ENCODE results near the gene ZBTB7C.

ZBTB7C gene

GRCh38 chr18:48045744-48046143, 363.4 kb downstream of the ZBTB7C start:
- no peak overlapping the region for H3K9ac ChIP-seq (ENCODE audit: low read depth, low read length)
- H3K36me3 ChIP-seq (ENCODE audit: insufficient read depth, low read depth, low read length) = no peaks in the 10 kb centered on the region
- H3K27ac ChIP-seq (ENCODE audit: low read length) = no peak overlapping the region
- H3K4me3 ChIP-seq (ENCODE audit: low read length) = no peak overlapping the region
- no peaks in the 10 kb centered on the region; the same call in 1 of the 2 replicates for H3K9me3 ChIP-seq (ENCODE audit: insufficient read depth, low read depth, low read length)
- no peaks in the 10 kb centered on the region for H3K4me1 ChIP-seq (ENCODE audit: insufficient read depth, low read length)
- H3K27me3 ChIP-seq (ENCODE audit: insufficient read depth, low read length) = no peaks in the 10 kb centered on the region

- no peaks in the 10 kb centered on the region for H3K4me1 ChIP-seq (ENCODE audit: insufficient read depth, low read length)
- no peaks in the 10 kb centered on the region for H3K27me3 ChIP-seq (ENCODE audit: insufficient read depth, low read length)
- no peak overlapping the region for H3K9ac ChIP-seq (ENCODE audit: low read depth, low read length)
- H3K36me3 ChIP-seq (ENCODE audit: insufficient read depth, low read depth, low read length) = no peaks in the 10 kb centered on the region
- no peak overlapping the region for H3K4me3 ChIP-seq (ENCODE audit: low read length)
- H3K9me3 ChIP-seq (ENCODE audit: insufficient read depth, low read depth, low read length) = no peaks in the 10 kb centered on the region; the same call in 1 of the 2 replicates
- H3K27ac ChIP-seq (ENCODE audit: low read length) = no peak overlapping the region
These were observed 364.2 kb downstream of the ZBTB7C start for GRCh38 chr18:48044944-48045343.

- no peaks in the 10 kb centered on the region for H3K4me1 ChIP-seq (ENCODE audit: insufficient read depth, low read length)
- no peak overlapping the region for H3K4me3 ChIP-seq (ENCODE audit: low read length)
- H3K36me3 ChIP-seq (ENCODE audit: insufficient read depth, low read depth, low read length) = no peaks in the 10 kb centered on the region
- no peaks in the 10 kb centered on the region for H3K27me3 ChIP-seq (ENCODE audit: insufficient read depth, low read length)
- H3K9me3 ChIP-seq (ENCODE audit: insufficient read depth, low read depth, low read length) = no peaks in the 10 kb centered on the region; the same call in 1 of the 2 replicates
- H3K9ac ChIP-seq (ENCODE audit: low read depth, low read length) = no peak overlapping the region
- H3K27ac ChIP-seq (ENCODE audit: low read length) = no peak overlapping the region
These were observed 366.0 kb downstream of the ZBTB7C start for GRCh38 chr18:48043166-48043565.

- H3K27ac ChIP-seq (ENCODE audit: low read length) = no peak overlapping the region
- H3K9me3 ChIP-seq (ENCODE audit: insufficient read depth, low read depth, low read length) = no peaks in the 10 kb centered on the region; the same call in 1 of the 2 replicates
- H3K4me1 ChIP-seq (ENCODE audit: insufficient read depth, low read length) = no peaks in the 10 kb centered on the region
- no peaks in the 10 kb centered on the region for H3K36me3 ChIP-seq (ENCODE audit: insufficient read depth, low read depth, low read length)
- no peak overlapping the region for H3K9ac ChIP-seq (ENCODE audit: low read depth, low read length)
- no peak overlapping the region for H3K4me3 ChIP-seq (ENCODE audit: low read length)
- H3K27me3 ChIP-seq (ENCODE audit: insufficient read depth, low read length) = no peaks in the 10 kb centered on the region
These were observed 366.8 kb downstream of the ZBTB7C start for GRCh38 chr18:48042431-48042830.

DNA sequence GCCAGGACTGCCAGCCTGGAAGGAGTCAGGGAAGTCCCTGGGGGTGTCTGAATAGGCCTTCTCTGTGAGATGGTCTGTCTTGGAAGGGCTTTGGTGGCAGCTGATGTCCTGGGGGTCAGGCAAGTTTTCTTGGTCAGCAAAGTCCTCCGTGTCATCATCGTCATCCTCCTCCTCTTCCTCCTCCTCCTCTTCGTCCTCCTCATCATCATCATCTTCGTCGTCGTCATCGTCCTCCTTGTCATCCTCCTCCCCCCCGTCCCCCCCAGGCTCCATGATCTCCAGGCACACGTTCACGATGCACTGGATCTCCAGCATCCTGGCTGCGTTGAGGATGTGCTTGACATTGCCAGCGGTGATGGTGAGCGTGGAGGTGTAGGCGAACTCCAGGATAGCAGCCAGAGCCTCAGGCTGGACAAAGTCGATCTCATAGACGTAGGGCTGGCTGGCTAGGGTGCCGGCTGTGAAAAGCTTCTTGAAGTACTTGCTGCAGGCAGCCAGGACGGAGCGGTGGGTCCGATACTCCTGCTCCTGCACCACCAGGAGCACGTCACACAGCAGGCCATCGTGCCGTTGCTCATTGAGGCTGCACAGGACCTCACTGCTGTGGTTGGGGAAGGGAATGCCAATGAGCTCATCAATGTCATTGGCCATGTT, 368.6 kb downstream of the ZBTB7C start:
- no peak overlapping the region for H3K4me3 ChIP-seq (ENCODE audit: low read length)
- H3K36me3 ChIP-seq (ENCODE audit: insufficient read depth, low read depth, low read length) = no peaks in the 10 kb centered on the region

GRCh38 chr18:48039769-48040215, 369.4 kb downstream of the ZBTB7C start:
- Histone ChIP-seq H3K36me3 (ENCODE audit: insufficient read depth, low read depth, low read length) (no peaks in the 10 kb centered on the region), H3K9ac (ENCODE audit: low read depth, low read length) (no peak overlapping the region), H3K4me3 (ENCODE audit: low read length) (no peak overlapping the region), H3K27ac (ENCODE audit: low read length) (no peak overlapping the region), H3K9me3 (ENCODE audit: insufficient read depth, low read depth, low read length) (no peaks in the 10 kb centered on the region; the same call in 1 of the 2 replicates), H3K4me1 (ENCODE audit: insufficient read depth, low read length) (no peaks in the 10 kb centered on the region), H3K27me3 (ENCODE audit: insufficient read depth, low read length) (no peaks in the 10 kb centered on the region)

More for the DNA sequence above, 368.6 kb downstream of the ZBTB7C start:
- Histone ChIP-seq H3K4me1 (ENCODE audit: insufficient read depth, low read length) (no peaks in the 10 kb centered on the region), H3K9me3 (ENCODE audit: insufficient read depth, low read depth, low read length) (no peaks in the 10 kb centered on the region; the same call in 1 of the 2 replicates), H3K9ac (ENCODE audit: low read depth, low read length) (no peak overlapping the region), H3K27ac (ENCODE audit: low read length) (no peak overlapping the region), H3K27me3 (ENCODE audit: insufficient read depth, low read length) (no peaks in the 10 kb centered on the region)

DNA sequence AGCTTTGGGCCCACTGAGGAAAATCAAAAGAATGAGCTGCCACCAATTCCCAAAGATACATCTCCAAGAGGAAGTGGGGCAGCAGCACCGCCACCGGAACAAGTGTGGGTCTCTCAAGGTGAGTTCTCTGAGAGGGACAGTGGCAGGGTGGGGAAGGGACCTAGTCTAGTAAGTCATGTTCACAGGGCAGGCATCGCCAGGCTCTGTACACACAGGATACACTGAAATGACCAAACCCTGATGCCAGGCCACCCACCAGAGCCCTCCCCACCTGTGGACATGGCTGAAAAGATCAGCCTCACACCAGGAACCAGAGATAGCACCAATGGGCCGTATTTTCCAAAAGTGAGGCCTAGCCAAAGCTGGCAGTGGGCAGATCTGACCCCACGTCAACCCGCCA, 370.5 kb downstream of the ZBTB7C start:
- Histone ChIP-seq H3K36me3 (ENCODE audit: insufficient read depth, low read depth, low read length) (no peaks in the 10 kb centered on the region), H3K27me3 (ENCODE audit: insufficient read depth, low read length) (no peaks in the 10 kb centered on the region), H3K27ac (ENCODE audit: low read length) (no peak overlapping the region), H3K9me3 (ENCODE audit: insufficient read depth, low read depth, low read length) (no peaks in the 10 kb centered on the region; the same call in 1 of the 2 replicates), H3K9ac (ENCODE audit: low read depth, low read length) (no peak overlapping the region), H3K4me3 (ENCODE audit: low read length) (no peak overlapping the region), H3K4me1 (ENCODE audit: insufficient read depth, low read length) (no peaks in the 10 kb centered on the region)

DNA sequence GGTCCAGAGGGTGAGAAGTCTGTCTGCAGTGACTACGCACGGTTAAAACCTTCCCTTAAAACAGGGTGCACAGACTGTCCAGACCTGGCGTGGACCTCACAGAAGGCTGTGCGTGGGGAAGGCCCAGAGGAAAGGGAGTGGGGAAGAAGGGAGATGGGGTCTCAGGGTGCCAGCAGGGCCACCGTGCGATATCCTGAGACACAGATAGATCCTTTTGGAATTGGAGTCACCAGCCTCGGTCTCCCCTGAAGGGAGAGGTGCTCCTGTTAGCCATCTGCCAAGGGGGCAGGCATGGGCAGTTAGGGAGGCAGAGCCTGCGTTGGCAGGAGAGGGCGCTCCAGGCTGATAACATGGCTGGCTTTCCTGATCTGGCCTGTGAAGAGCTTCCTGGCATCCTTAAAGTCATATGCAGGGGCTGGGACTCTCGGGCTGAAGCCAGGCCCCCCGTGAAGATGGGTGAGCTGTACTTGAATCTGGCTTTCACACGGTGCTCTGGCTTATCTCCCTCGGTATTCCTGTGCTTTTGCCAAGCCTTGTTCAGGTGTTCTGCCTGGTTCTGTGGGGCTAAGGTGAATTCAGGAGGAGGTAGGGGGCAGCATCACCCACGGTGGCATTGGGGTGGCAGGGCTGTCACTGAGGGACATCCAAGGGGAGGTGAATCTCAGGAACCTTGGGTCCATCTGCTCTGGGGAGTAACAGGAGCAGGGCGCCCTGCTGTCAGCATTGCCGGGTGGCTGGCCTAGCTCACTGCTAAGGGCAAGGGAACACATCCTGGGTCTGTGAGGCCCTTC, 371.5 kb downstream of the ZBTB7C start:
- H3K9ac ChIP-seq (ENCODE audit: low read depth, low read length) = no peak overlapping the region
- no peak overlapping the region for H3K27ac ChIP-seq (ENCODE audit: low read length)
- H3K4me3 ChIP-seq (ENCODE audit: low read length) = no peak overlapping the region

DNA sequence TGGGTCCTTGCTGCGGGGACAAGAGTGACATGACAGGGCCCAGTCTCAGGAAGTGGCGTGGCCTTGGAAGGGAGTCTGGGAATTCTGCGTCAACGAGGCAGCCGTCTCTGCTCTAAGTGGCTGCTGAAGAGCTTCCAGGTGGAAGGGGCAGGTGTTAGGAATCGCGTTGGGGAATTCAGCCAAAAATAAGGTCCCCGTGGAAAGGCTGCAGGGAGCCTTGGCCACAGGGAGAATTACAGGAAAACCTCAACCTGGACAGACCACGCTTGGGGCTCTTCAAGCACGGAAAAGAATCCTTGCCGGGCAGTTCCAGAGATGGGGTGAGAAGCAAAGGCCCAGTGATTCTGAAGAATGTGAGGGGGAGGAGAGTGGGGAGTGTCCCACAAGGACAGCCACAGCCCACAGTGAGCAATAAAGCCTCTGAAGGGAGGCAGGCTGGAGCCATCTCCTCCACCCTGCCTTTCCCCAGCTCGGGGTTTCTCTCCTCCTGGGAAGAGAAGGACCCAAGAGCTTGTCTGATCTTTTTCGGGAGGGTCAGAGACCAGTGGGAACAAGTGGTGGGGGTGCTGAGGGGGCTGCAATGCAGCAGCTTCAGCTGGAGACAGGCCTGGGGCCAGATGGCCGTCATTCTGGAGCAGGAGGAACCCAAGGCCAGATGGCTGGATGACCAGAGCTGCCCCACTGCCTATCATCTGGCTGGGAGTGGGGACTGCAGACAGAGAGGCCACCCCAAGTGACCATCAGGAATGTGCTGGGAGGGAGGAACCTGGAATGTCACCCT, 372.4 kb downstream of the ZBTB7C start:
- no peaks in the 10 kb centered on the region for H3K4me1 ChIP-seq (ENCODE audit: insufficient read depth, low read length)
- H3K27ac ChIP-seq (ENCODE audit: low read length) = no peak overlapping the region
- H3K27me3 ChIP-seq (ENCODE audit: insufficient read depth, low read length) = no peaks in the 10 kb centered on the region
- no peaks in the 10 kb centered on the region for H3K9me3 ChIP-seq (ENCODE audit: insufficient read depth, low read depth, low read length)
- no peak overlapping the region for H3K4me3 ChIP-seq (ENCODE audit: low read length)
- H3K36me3 ChIP-seq (ENCODE audit: insufficient read depth, low read depth, low read length) = no peaks in the 10 kb centered on the region
- H3K9ac ChIP-seq (ENCODE audit: low read depth, low read length) = no peak overlapping the region

More for the DNA sequence above, 371.5 kb downstream of the ZBTB7C start:
- H3K27me3 ChIP-seq (ENCODE audit: insufficient read depth, low read length) = no peaks in the 10 kb centered on the region
- H3K36me3 ChIP-seq (ENCODE audit: insufficient read depth, low read depth, low read length) = no peaks in the 10 kb centered on the region
- H3K9me3 ChIP-seq (ENCODE audit: insufficient read depth, low read depth, low read length) = no peaks in the 10 kb centered on the region
- H3K4me1 ChIP-seq (ENCODE audit: insufficient read depth, low read length) = no peaks in the 10 kb centered on the region

GRCh38 chr18:48036226-48036625, 373.0 kb downstream of the ZBTB7C start:
- Histone ChIP-seq H3K9me3 (ENCODE audit: insufficient read depth, low read depth, low read length) (no peaks in the 10 kb centered on the region), H3K27me3 (ENCODE audit: insufficient read depth, low read length) (no peaks in the 10 kb centered on the region), H3K4me1 (ENCODE audit: insufficient read depth, low read length) (no peaks in the 10 kb centered on the region), H3K27ac (ENCODE audit: low read length) (no peak overlapping the region), H3K4me3 (ENCODE audit: low read length) (no peak overlapping the region), H3K9ac (ENCODE audit: low read depth, low read length) (no peak overlapping the region), H3K36me3 (ENCODE audit: insufficient read depth, low read depth, low read length) (no peaks in the 10 kb centered on the region)

GRCh38 chr18:48035556-48035860, 373.7 kb downstream of the ZBTB7C start:
- Histone ChIP-seq H3K4me1 (ENCODE audit: insufficient read depth, low read length) (no peaks in the 10 kb centered on the region), H3K27ac (ENCODE audit: low read length) (no peak overlapping the region), H3K27me3 (ENCODE audit: insufficient read depth, low read length) (no peaks in the 10 kb centered on the region), H3K9ac (ENCODE audit: low read depth, low read length) (no peak overlapping the region), H3K36me3 (ENCODE audit: insufficient read depth, low read depth, low read length) (no peaks in the 10 kb centered on the region), H3K4me3 (ENCODE audit: low read length) (no peak overlapping the region), H3K9me3 (ENCODE audit: insufficient read depth, low read depth, low read length) (no peaks in the 10 kb centered on the region)
